H1 (cell line): Measurements from ENCODE around the gene ZNF618. TPM values are rescaled to one million over a fixed set of nuclear protein-coding genes. Genes with fewer than 3 reads are reported as not detected.

Experiments
- CEBPB ChIP-seq: IDR thresholded peaks from 2 replicates; pipeline ENCODE4 v1.6.1; 2012; ENCODE audit warnings: low read depth, low read length
- CTCF ChIP-seq, 3 experiments: IDR thresholded peaks; 1 replicate in 2 of 3; 2 replicates in 1 of 3; pipeline versions ENCODE4 v1.5.1 to v1.6.1; 2011; ENCODE audit warnings: low read length in 3 of 3, mild to moderate bottlenecking in 3 of 3, inconsistent platforms in 2 of 3, low read depth in 1 of 3, moderate library complexity in 1 of 3; ENCODE audit not compliant: insufficient read depth in 1 of 3; ENCODE audit errors: control extremely low read depth in 1 of 3
- polyA plus RNA-seq, 7 experiments: library from polyadenylated mRNA; depleted of rRNA in 3 of 7; stranded (reverse) in 5 of 7; unstranded in 2 of 7; fragments of >200 nt in 5 of 7; fragments of 200-250 nt in 2 of 7; gene quantifications; 1 replicate in 5 of 7; 2 replicates in 1 of 7; 4 replicates in 1 of 7; pipeline versions ENCODE4 v1.2.1 to v1.2.3, GENCODE V29; 2011 to 2013; ENCODE audit warnings: missing spikeins in 2 of 7, mixed read lengths in 2 of 7
- total RNA-seq: library from RNA; stranded (reverse); fragmentation: NEBNext Ultra II Directional; extraction: Animal tissue kit (Norgen Biotek cat#: 25700); gene quantifications from 2 replicates; pipeline ENCODE4 v1.2.1, GENCODE V29; 2021

The ZNF618 gene
- total and polyA plus RNA-seq, 2 of the 8 experiments (the other 6 are each of a cell fraction or from before 2014, with no cell fraction given): 9.6 to 28.5 TPM

DNA sequence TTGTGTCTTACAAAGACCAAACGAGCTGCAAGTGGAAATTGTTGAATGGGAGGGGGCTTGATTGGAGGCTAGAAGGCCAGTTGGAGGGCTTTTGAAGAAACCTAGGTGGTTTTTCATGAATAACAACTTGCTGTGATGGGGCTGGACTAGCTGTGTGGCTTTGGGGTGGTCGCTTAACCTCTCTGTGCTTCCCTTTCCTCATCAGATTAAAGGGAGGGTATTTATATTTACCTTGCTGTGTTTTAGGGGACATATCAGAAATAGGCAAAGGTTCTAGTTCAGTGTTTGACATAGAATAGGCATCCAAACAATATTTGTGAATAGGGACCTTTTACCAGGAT, 74.9 kb downstream of the ZNF618 start (continued):
- TF ChIP-seq CTCF (IDR thresholded peaks at IDR 0.05; ENCODE audit: control extremely low read depth in 1 of 3, insufficient read depth in 1 of 3, low read depth in 1 of 3, low read length in 3 of 3) (no peak), CEBPB (no peak)
